C4-2B (cell line): ENCODE results near the gene TMPRSS13.

ENCODE experiments used
- H3K27ac ChIP-seq: fragments of 450-650 bp; 2 replicates; pipeline ENCODE4 v1.5.1; 2017
- ZFX ChIP-seq: fragments of 450-650 bp; IDR thresholded peaks from 2 replicates; pipeline ENCODE4 v1.6.1; 2017
- TF ChIP-seq, protein P1 (sequence below): fragments of 450-650 bp; conservative IDR thresholded peaks from 2 replicates; pipeline ENCODE4 v1.5.1; 2017; ENCODE audit warnings: mild to moderate bottlenecking

Gene TMPRSS13

DNA sequence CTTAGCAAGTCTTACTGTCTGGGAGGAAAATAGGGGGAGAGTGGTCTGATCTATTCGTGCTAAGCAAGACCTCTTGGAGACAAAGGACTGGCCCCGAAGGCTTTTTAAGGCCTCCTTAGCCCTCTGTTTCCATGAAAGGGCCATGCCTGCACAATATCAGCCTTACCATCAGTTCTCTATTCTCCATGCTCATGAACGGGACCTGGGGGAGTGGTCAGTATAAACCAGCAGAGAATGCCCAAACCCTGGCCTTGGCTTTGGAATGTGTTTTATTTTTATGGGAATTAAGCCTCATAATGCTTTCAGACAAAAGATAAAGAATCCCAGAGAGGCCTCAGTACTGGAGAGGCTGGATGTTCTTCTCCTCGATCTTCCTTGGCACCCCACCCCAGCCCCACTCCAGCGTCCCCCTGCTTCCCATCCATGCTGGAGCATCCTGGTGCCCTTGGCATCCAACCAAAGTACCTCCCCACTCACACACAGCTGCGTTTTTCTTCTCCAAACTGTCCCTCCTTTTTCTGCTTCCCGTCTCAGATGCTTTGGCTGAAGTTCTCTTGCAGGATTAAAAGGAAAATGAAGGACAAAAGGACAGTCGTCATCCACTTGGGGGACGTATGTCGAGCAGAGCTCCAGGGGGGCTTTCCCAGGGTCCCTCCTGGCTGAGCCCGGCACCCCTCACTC, 71.3 kb downstream of the TMPRSS13 start:
- TF ChIP-seq, protein P1, sequence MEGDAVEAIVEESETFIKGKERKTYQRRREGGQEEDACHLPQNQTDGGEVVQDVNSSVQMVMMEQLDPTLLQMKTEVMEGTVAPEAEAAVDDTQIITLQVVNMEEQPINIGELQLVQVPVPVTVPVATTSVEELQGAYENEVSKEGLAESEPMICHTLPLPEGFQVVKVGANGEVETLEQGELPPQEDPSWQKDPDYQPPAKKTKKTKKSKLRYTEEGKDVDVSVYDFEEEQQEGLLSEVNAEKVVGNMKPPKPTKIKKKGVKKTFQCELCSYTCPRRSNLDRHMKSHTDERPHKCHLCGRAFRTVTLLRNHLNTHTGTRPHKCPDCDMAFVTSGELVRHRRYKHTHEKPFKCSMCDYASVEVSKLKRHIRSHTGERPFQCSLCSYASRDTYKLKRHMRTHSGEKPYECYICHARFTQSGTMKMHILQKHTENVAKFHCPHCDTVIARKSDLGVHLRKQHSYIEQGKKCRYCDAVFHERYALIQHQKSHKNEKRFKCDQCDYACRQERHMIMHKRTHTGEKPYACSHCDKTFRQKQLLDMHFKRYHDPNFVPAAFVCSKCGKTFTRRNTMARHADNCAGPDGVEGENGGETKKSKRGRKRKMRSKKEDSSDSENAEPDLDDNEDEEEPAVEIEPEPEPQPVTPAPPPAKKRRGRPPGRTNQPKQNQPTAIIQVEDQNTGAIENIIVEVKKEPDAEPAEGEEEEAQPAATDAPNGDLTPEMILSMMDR = no peak
- H3K27ac ChIP-seq = no peak overlapping the region

DNA sequence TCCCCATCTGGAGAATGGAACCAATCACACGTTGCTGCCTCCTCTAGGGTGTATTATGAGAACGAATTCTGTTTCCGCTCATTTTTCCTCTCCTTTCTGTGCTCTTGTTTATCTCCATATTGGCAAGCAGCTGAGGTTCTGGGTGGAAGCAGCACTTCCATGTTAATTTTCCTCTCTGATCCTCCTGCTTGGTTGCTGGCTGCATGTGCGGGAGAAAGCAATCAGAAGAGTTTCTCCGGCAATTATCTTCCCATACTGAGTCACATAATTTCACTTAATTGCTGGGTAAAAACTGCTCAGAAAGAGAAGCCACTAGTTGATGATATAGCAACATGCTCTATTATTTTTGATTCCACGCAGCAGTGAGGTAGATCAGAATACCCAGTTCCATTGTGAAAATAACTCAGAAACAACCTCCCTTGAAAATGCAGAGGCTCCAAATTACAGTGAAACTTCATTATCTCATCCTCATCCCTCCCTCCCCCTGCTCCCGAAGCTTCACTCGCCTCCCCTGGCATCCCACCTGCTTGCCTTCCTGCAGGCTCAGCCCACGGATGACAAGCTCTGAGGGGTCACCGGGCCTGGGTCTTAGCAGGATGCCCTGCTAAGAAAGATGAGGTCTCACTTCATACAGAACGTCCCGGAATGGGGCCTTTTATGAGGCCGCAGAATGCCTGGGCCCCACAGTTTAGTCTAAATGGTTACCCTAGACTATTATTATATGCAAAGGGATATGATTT, 73.1 kb downstream of the TMPRSS13 start:
- TF ChIP-seq, protein P1 = no peak
- TF ChIP-seq ZFX = no peak
- H3K27ac ChIP-seq = no peak overlapping the region

DNA sequence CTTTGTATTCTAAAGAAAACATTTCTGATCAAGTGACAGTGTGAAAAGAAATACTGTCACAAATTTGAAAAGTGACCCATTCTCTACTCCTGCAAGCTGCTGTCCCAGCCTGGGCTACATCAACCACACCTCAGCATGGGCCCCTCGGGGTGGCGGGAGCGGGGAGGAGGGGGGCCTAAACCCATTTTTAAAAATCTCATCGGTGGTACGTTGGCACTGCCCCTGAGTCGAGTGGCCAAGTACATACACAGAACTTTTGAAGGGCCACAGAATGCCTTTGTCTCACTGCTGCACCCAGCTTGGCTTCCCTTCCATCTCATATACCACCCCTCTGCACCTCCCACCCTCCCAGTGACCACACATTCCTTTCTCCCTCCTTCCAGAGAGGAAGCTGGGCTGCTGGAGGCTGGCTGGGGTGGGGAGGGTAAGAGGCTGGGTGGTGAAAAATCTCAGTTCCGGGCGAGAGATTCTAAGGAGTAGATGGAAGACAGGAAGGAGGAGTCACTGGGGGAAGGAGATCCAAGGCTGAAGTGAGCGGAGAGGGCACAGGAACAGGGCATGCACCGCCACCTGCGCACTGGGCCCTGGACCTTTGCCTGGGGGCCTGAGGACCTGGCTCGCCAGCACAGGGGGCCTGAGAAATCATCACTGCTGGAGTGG, 73.9 kb downstream of the TMPRSS13 start:
- no peak for TF ChIP-seq ZFX
- TF ChIP-seq, protein P1 = no peak
- H3K27ac ChIP-seq = no peak overlapping the region

DNA sequence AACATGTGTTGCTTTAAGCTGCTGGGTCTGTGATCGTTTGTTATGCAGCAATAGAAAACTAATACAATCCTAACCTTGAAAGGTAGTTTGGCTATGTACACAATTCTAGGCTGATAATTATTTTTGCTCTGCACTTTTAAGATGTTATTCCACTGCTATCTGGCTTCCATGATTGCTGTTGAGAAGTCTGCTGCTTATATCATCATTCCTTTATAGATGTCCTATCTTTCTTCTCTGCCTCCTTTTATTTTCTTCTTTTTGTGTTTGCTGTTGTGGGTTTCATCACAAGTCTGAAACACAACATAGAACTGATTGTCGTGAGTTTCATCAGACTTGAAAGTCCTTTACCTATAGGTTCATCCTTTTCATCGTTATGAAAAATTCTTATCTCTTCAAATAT, 76.9 kb downstream of the TMPRSS13 start:
- TF ChIP-seq ZFX = no peak
- TF ChIP-seq, protein P1 = no peak

DNA sequence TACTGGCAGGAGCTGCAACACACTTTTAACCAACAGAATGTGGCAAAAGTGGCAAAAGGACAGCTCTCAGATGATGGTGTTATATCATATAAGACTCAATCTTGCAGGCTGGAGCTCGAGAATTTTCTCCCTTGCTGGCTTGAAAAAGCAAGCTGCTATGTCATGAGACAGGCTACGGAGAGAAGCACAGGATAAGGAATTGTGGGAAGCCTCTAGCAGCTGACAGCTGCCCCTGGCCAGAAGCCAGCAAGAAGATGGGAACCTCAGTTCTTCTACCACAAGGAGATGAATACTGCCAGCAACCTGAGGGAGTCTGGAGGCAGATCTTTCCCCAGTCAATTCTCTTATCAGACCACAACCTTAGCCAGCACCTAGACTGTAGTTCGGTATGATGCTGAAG, 77.3 kb downstream of the TMPRSS13 start:
- no peak for TF ChIP-seq ZFX
- TF ChIP-seq, protein P1 = no peak
- H3K27ac ChIP-seq = no peak overlapping the region

More for the DNA sequence above, 76.9 kb downstream of the TMPRSS13 start:
- H3K27ac ChIP-seq = no peak overlapping the region

DNA sequence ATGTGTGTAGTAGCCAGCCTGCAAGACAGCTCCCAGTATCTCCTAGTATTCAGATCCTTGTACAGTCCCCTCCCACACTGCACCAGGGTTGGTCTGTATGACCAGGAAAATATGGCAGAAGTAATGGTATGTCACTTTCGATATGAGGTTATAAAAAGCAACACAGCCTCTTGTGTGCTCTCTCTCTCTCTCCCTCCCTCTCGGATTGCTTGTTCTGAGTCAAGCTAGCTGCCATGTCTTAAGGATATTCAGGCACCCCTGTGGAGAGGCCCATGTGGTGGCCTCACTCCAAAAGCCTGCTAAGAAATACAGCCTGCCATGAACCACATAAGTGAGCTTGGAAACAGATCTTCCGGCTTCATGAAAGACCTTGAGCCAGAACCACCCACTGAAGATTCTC, 78.1 kb downstream of the TMPRSS13 start:
- no peak overlapping the region for H3K27ac ChIP-seq
- TF ChIP-seq, protein P1 = no peak
- TF ChIP-seq ZFX = no peak
